ENCODE results near the gene RIC8B. TPM values are rescaled to one million over a fixed set of nuclear protein-coding genes. Genes with fewer than 3 reads are reported as not detected.

RIC8B gene
- total RNA-seq, 2 donors from 2014 or later, result 15.6 to 22.1 TPM

DNA sequence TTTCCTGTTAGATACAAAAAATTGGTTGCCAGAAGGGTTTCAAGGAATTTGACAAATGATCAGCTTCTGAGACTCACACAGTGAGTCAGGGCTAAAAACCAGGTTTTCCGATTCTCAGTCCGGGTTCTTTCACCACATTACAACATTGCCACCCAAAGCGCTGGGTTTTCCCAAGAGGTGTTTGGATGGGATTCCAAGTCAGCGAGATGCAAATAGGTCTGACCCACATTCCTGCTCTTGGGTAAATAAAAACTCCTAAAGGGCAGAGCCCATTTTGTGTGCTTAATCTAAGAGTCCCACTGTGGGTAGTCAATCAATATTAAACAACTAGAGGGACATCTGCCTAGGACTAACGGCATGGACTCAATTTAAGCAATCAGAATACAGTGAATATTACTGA, 5.4 kb upstream of the RIC8B start:
- H3K9me3 ChIP-seq, result no peaks in the 10 kb centered on the region
- intact Hi-C loops (cut with DNase I), result no loop called here
- H3K36me3 ChIP-seq (replicated peaks in 1 of 2; ENCODE audit: insufficient read depth in 1 of 2, low read depth in 2 of 2), result no peaks in the 10 kb centered on the region
- H3K4me1 ChIP-seq, result peaks cover 43% of the 10 kb centered on the region
- TF ChIP-seq CTCF (IDR thresholded peaks at IDR 0.05), result no peak
- TF ChIP-seq POLR2A (IDR thresholded peaks at IDR 0.05), result no peak
- WGBS, 2 donors, result 17 to 22% methylated on average over 5 of the region's 5 CpGs
- DNase-seq (peak in 3 of 4 donors; percentile 38 to 65 (median 45)), ATAC-seq (peak; percentile 53)
- H3K27ac ChIP-seq, result peak overlapping the region; percentile 59 to 95 (median 76)
- H3K4me3 ChIP-seq, result no peak overlapping the region
- H3K27me3 ChIP-seq, result no peaks in the 10 kb centered on the region

GRCh38 chr12:106769546-106769945, 4.9 kb upstream of the RIC8B start:
- TF ChIP-seq CTCF (IDR thresholded peaks at IDR 0.05) (no peak), POLR2A (IDR thresholded peaks at IDR 0.05) (no peak)
- peak overlapping the region; percentile 59 to 95 (median 76) for H3K27ac ChIP-seq
- no peak for DNase-seq
- H3K4me3 ChIP-seq, result no peak overlapping the region
- H3K4me1 ChIP-seq, result peaks cover 41% of the 10 kb centered on the region
- no peaks in the 10 kb centered on the region for H3K27me3 ChIP-seq
- H3K36me3 ChIP-seq (replicated peaks in 1 of 2; ENCODE audit: insufficient read depth in 1 of 2, low read depth in 2 of 2), result no peaks in the 10 kb centered on the region
- intact Hi-C loops (cut with DNase I), result no loop called here
- no peaks in the 10 kb centered on the region for H3K9me3 ChIP-seq
- no peak for ATAC-seq
- WGBS, 2 donors, result 30% methylated on average over 6 of the region's 6 CpGs

GRCh38 chr12:106771425-106771824, 3.1 kb upstream of the RIC8B start:
- ATAC-seq (no peak), DNase-seq (no peak)
- H3K27ac ChIP-seq, result peak overlapping the region in 3 of 4 donors; percentile 10 to 95 (median 81)
- no peaks in the 10 kb centered on the region for H3K27me3 ChIP-seq
- TF ChIP-seq POLR2A (IDR thresholded peaks at IDR 0.05), result no peak
- TF ChIP-seq CTCF (IDR thresholded peaks at IDR 0.05), result no peak
- H3K36me3 ChIP-seq (replicated peaks in 1 of 2; ENCODE audit: insufficient read depth in 1 of 2, low read depth in 2 of 2), result no peaks in the 10 kb centered on the region
- intact Hi-C loops (cut with DNase I), result no loop called here
- no peaks in the 10 kb centered on the region for H3K9me3 ChIP-seq
- H3K4me3 ChIP-seq, result no peak overlapping the region
- peaks cover 38% of the 10 kb centered on the region for H3K4me1 ChIP-seq

DNA sequence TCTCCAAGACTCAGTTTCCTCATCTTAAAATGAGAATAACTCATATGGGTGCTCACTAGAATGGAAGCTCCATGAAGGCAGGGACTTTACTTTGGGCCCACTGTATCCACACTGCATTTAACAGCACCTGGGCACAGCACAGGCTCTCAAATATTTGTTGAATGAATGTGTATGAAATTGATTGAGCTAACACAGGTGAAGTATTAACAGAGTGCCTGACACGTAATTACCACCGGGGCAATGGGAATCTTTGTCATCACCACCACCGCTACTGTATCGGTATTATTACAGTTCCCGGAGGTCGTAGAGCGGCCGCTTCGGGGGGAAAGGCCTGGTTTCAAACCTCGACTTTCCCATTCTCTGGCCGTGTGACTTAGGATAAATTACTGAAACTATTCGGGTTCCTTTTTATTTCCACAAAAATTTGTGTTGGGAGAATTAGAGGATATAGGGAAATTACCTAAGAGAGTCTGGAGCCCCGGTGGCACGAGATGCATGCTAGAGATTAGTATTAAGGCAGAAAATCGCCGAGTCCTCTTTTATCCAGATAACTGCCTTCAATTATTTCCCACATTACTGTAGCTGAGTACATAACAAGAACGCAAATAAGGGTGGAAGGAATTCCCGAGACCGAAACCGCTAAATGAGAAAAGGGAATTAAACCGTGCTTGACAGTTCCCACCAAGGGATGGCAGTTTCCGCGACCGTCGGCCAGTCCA, 1.0 kb upstream of the RIC8B start:
- ATAC-seq, result no peak
- 23% methylated on average over 24 to 25 of the region's 25 CpGs for WGBS, 2 donors

More for the DNA sequence above, 1.0 kb upstream of the RIC8B start:
- no peaks in the 10 kb centered on the region for H3K36me3 ChIP-seq (replicated peaks in 1 of 2; ENCODE audit: insufficient read depth in 1 of 2, low read depth in 2 of 2)
- no peaks in the 10 kb centered on the region for H3K9me3 ChIP-seq
- no peak for DNase-seq
- TF ChIP-seq POLR2A (IDR thresholded peaks at IDR 0.05) (no peak), CTCF (IDR thresholded peaks at IDR 0.05) (no peak)
- intact Hi-C loops (cut with DNase I), result no loop called here
- H3K27ac ChIP-seq, result peak overlapping the region; percentile 79 to 97 (median 89)
- H3K4me3 ChIP-seq, result peak overlapping the region; percentile 1 to 67
- no peaks in the 10 kb centered on the region for H3K27me3 ChIP-seq
- peaks cover 29% of the 10 kb centered on the region for H3K4me1 ChIP-seq
